Liver (tissue), 9 donors: ENCODE measurements around the gene CRYZL1. TPM values are rescaled to one million over a fixed set of nuclear protein-coding genes. Genes with fewer than 3 reads are reported as not detected.

Source experiments
- DNase-seq: peaks from one replicate; pipeline ENCODE4 v3.0.0-alpha.2; 2017; ENCODE audit warnings: low spot score
- H3K27ac ChIP-seq, 2 donors: one replicate each; pipeline ENCODE4 v1.7.0; 2013; ENCODE audit warnings: inconsistent platforms in 2 of 2, low read length in 2 of 2, control low read depth in 1 of 2, low read depth in 1 of 2, mild to moderate bottlenecking in 1 of 2
- H3K27me3 ChIP-seq, 4 donors: one replicate each; pipeline versions ENCODE4 v1.6.1 to v1.7.0; 2013; ENCODE audit warnings: low read length in 3 of 4, inconsistent platforms in 1 of 4, mild to moderate bottlenecking in 1 of 4, moderate library complexity in 1 of 4; ENCODE audit not compliant: control insufficient read depth in 4 of 4, insufficient read depth in 4 of 4
- H3K36me3 ChIP-seq, 4 donors: one replicate each; pipeline versions ENCODE4 v1.6.1 to v1.7.0; 2013; ENCODE audit warnings: low read length in 3 of 4, mild to moderate bottlenecking in 3 of 4, low read depth in 1 of 4, moderate library complexity in 1 of 4; ENCODE audit not compliant: control insufficient read depth in 4 of 4, insufficient read depth in 3 of 4
- H3K4me1 ChIP-seq, 4 donors: one replicate each; pipeline versions ENCODE4 v1.6.1 to v1.7.0; 2013; ENCODE audit warnings: low read length in 3 of 4, mild to moderate bottlenecking in 3 of 4, moderate library complexity in 1 of 4; ENCODE audit not compliant: control insufficient read depth in 4 of 4, insufficient read depth in 4 of 4
- H3K4me3 ChIP-seq, 3 donors: one replicate each; pipeline versions ENCODE4 v1.6.1 to v1.7.0; 2013; ENCODE audit warnings: low read length in 3 of 3, control low read depth in 1 of 3, low read depth in 1 of 3, mild to moderate bottlenecking in 1 of 3
- H3K9ac ChIP-seq, 2 donors: one replicate each; pipeline ENCODE4 v1.7.0; 2013; ENCODE audit warnings: low read length in 2 of 2, mild to moderate bottlenecking in 2 of 2, moderate library complexity in 2 of 2, control low read depth in 1 of 2, low read depth in 1 of 2
- H3K9me3 ChIP-seq, 4 donors: one replicate each; pipeline versions ENCODE4 v1.6.1 to v1.7.0; 2013; ENCODE audit warnings: low read length in 3 of 4; ENCODE audit not compliant: control insufficient read depth in 4 of 4
- CTCF ChIP-seq: fragments of 150-350 bp; IDR thresholded peaks from 2 replicates; pipeline ENCODE4 v1.5.1; 2017; ENCODE audit warnings: improper control_type of control experiment, low read depth, low read length; ENCODE audit not compliant: missing input control
- EGR1 ChIP-seq, 2 donors: IDR thresholded peaks; 2 replicates each; pipeline ENCODE4 v1.6.1; 2016 to 2018; ENCODE audit warnings: antibody characterized with exemption in 2 of 2, low read depth in 2 of 2
- FOXA1 ChIP-seq: IDR thresholded peaks from 2 replicates; pipeline ENCODE4 v1.6.1; 2016; ENCODE audit warnings: antibody characterized with exemption
- FOXA2 ChIP-seq: IDR thresholded peaks from 2 replicates; pipeline ENCODE4 v1.6.1; 2016; ENCODE audit warnings: antibody characterized with exemption
- GABPA ChIP-seq, 2 donors: IDR thresholded peaks in 1 of 2; conservative IDR thresholded peaks in 1 of 2; 2 replicates each; pipeline ENCODE4 v1.6.1; 2016; ENCODE audit warnings: antibody characterized with exemption in 2 of 2, mild to moderate bottlenecking in 1 of 2, moderate library complexity in 1 of 2
- HNF4A ChIP-seq, 2 donors: conservative IDR thresholded peaks; 2 replicates each; pipeline ENCODE4 v1.6.1; 2016; ENCODE audit warnings: antibody characterized with exemption in 2 of 2, mild to moderate bottlenecking in 2 of 2
- HNF4G ChIP-seq: IDR thresholded peaks from 2 replicates; pipeline ENCODE4 v1.6.1; 2016; ENCODE audit warnings: antibody characterized with exemption
- JUND ChIP-seq, 2 donors: IDR thresholded peaks; 2 replicates each; pipeline ENCODE4 v1.6.1; 2016; ENCODE audit warnings: antibody characterized with exemption in 2 of 2
- MAX ChIP-seq: IDR thresholded peaks from 2 replicates; pipeline ENCODE4 v1.6.1; 2016; ENCODE audit warnings: antibody characterized with exemption
- NR2F2 ChIP-seq: IDR thresholded peaks from 2 replicates; pipeline ENCODE4 v1.6.1; 2016; ENCODE audit warnings: antibody characterized with exemption
- RAD21 ChIP-seq, 2 donors: IDR thresholded peaks; 2 replicates each; pipeline ENCODE4 v1.6.1; 2016; ENCODE audit warnings: antibody characterized with exemption in 2 of 2, mild to moderate bottlenecking in 2 of 2
- RXRA ChIP-seq, 2 donors: IDR thresholded peaks; 2 replicates each; pipeline ENCODE4 v1.6.1; 2017 to 2018; ENCODE audit warnings: antibody characterized with exemption in 2 of 2, mild to moderate bottlenecking in 1 of 2
- SP1 ChIP-seq: IDR thresholded peaks from 2 replicates; pipeline ENCODE4 v1.6.1; 2018; ENCODE audit warnings: antibody characterized with exemption, mild to moderate bottlenecking
- TAF1 ChIP-seq: conservative IDR thresholded peaks from 2 replicates; pipeline ENCODE4 v1.6.1; 2016; ENCODE audit warnings: antibody characterized with exemption, mild to moderate bottlenecking
- YY1 ChIP-seq: IDR thresholded peaks from 2 replicates; pipeline ENCODE4 v1.6.1; 2016; ENCODE audit warnings: antibody characterized with exemption, mild to moderate bottlenecking
- WGBS: extraction: QIAGEN DNeasy Blood & Tissue Kit; methylation state at CpG from one replicate; pipeline ENCODE4 v1.1.7; 2013; 5-methylcytosine and 5-hydroxymethylcytosine counted together
- polyA plus RNA-seq, 2 donors: library from polyadenylated mRNA; stranded (reverse) in 1 of 2; unstranded in 1 of 2; fragments of 200-250 nt in 1 of 2; fragments of >200 nt in 1 of 2; fragmentation: Nextera tagmentation in 1 of 2; extraction: Ambion mirVana in 1 of 2; gene quantifications; one replicate each; pipeline versions ENCODE4 v1.2.1 to v1.2.3, GENCODE V29; 2013 to 2015
- total RNA-seq, 2 donors: library from RNA; depleted of rRNA; stranded (reverse); fragments of >200 nt; gene quantifications; one replicate each; pipeline ENCODE4 v1.2.3, GENCODE V29; 2014
- TF ChIP-seq, protein P1 (sequence below): IDR thresholded peaks from 2 replicates; pipeline ENCODE4 v1.6.1; 2016; ENCODE audit warnings: antibody characterized with exemption
- TF ChIP-seq, protein P2 (sequence below): IDR thresholded peaks from 2 replicates; pipeline ENCODE4 v1.6.1; 2016; ENCODE audit warnings: antibody characterized with exemption
- donor health status: healthy.
- donor health status: healthy.
- donor health status: healthy.
- donor health status: healthy.
- donor health status: healthy.

CRYZL1 gene
- total and polyA plus RNA-seq, 4 donors: 6.8 to 18.1 (median 11.5) TPM

DNA sequence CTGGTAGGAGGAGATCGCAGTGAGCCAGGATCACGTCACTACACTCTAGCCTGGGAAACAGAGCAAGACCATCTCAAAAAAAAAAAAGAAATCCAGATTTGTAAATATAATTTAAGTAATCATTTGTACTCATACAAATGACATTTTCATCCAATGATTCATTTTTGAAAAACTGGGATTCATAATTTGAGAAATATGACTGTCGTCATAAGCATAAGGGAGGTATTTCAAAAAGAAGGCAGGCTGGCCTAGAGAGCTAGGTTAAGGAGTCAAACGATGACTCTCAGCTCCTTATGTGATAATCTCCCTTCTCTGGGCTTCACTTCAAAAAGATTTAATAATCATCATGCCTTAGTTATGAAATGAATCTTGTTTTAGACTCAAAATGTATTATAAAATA, 101.9 kb downstream of the CRYZL1 start:
- Histone ChIP-seq H3K9me3 (no peaks in the 10 kb centered on the region), H3K27me3 (no peaks in the 10 kb centered on the region), H3K36me3 (peaks cover 0 to 35% (median 23%) of the 10 kb centered on the region in 4 donors), H3K4me1 (peaks cover 2 to 21% (median 8%) of the 10 kb centered on the region in 4 donors), H3K27ac (no peak overlapping the region), H3K4me3 (no peak overlapping the region), H3K9ac (no peak overlapping the region)
- DNase-seq: no peak
- 90% methylated on average over 4 of the region's 4 CpGs for WGBS
- TF ChIP-seq, protein P1, sequence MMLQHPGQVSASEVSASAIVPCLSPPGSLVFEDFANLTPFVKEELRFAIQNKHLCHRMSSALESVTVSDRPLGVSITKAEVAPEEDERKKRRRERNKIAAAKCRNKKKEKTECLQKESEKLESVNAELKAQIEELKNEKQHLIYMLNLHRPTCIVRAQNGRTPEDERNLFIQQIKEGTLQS: no peak
- TF ChIP-seq YY1: no peak
- TF ChIP-seq HNF4A (conservative IDR thresholded peaks at IDR 0.05): no peak
- no peak for TF ChIP-seq EGR1 (IDR thresholded peaks at IDR 0.05; ENCODE audit: low read depth in 2 of 2)
- TF ChIP-seq SP1: no peak
- TF ChIP-seq, protein P2, sequence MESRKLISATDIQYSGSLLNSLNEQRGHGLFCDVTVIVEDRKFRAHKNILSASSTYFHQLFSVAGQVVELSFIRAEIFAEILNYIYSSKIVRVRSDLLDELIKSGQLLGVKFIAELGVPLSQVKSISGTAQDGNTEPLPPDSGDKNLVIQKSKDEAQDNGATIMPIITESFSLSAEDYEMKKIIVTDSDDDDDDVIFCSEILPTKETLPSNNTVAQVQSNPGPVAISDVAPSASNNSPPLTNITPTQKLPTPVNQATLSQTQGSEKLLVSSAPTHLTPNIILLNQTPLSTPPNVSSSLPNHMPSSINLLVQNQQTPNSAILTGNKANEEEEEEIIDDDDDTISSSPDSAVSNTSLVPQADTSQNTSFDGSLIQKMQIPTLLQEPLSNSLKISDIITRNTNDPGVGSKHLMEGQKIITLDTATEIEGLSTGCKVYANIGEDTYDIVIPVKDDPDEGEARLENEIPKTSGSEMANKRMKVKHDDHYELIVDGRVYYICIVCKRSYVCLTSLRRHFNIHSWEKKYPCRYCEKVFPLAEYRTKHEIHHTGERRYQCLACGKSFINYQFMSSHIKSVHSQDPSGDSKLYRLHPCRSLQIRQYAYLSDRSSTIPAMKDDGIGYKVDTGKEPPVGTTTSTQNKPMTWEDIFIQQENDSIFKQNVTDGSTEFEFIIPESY: no peak
- TF ChIP-seq MAX: no peak
- TF ChIP-seq CTCF: no peak
- no peak for TF ChIP-seq JUND (IDR thresholded peaks at IDR 0.05)
- no peak for TF ChIP-seq HNF4G
- TF ChIP-seq NR2F2: no peak
- no peak for TF ChIP-seq RAD21 (IDR thresholded peaks at IDR 0.05)
- TF ChIP-seq TAF1: no peak
- no peak for TF ChIP-seq RXRA (IDR thresholded peaks at IDR 0.05)
- no peak for TF ChIP-seq FOXA2
- no peak for TF ChIP-seq FOXA1
- no peak for TF ChIP-seq GABPA (IDR thresholded peaks at IDR 0.05 in 1 of 2, conservative IDR thresholded peaks at IDR 0.05 in 1 of 2)

Other genes with a start within 250 kb of the CRYZL1 start
- gene IFNGR2, start 238.3 kb downstream of the CRYZL1 start, total RNA-seq: 10 to 100 TPM; 23.2 to 24.3 TPM
- gene IFNGR2, start 238.3 kb downstream of the CRYZL1 start, polyA plus RNA-seq: 10 to 100 TPM; 23.0 to 23.7 TPM
- 10 to 100 TPM; 28.1 to 31.8 TPM for gene TMEM50B, start 161.8 kb downstream of the CRYZL1 start, total RNA-seq
- gene TMEM50B, start 161.8 kb downstream of the CRYZL1 start, polyA plus RNA-seq: 10 to 100 TPM; 11.8 to 31.8 TPM
- 1 to 10 TPM; 2.6 to 3.2 TPM for gene DNAJC28, start 150.0 kb downstream of the CRYZL1 start, total RNA-seq
- gene DNAJC28, start 150.0 kb downstream of the CRYZL1 start, polyA plus RNA-seq: 1 to 10 TPM in 1 of 2 donors, under 1 TPM in 1; 0.83 to 2.9 TPM
- gene GART, start 99.6 kb downstream of the CRYZL1 start, total RNA-seq: 10 to 100 TPM; 44.7 to 76.8 TPM
- gene GART, start 99.6 kb downstream of the CRYZL1 start, polyA plus RNA-seq: 10 to 100 TPM; 15.7 to 19.2 TPM
- gene SON, start 98.7 kb downstream of the CRYZL1 start, total RNA-seq: 100 to 1,000 TPM; 128 to 186 TPM
- 100 to 1,000 TPM in 1 of 2 donors, 10 to 100 TPM in 1; 42.7 to 264 TPM for gene SON, start 98.7 kb downstream of the CRYZL1 start, polyA plus RNA-seq
- gene DONSON, start 53.1 kb downstream of the CRYZL1 start, total RNA-seq: 10 to 100 TPM in 1 of 2 donors, 1 to 10 TPM in 1; 9.9 to 22.6 TPM
- gene DONSON, start 53.1 kb downstream of the CRYZL1 start, polyA plus RNA-seq: 1 to 10 TPM; 4.8 to 6.8 TPM
- 100 to 1,000 TPM in 1 of 2 donors, 10 to 100 TPM in 1; 52.0 to 112 TPM for gene ITSN1, start 760 bp upstream of the CRYZL1 start, total RNA-seq
- gene ITSN1, start 760 bp upstream of the CRYZL1 start, polyA plus RNA-seq: 10 to 100 TPM; 20.3 to 28.3 TPM